ENCODE data around the gene SLC49A4.
A peak's percentile ranks its signal among the peaks of the same experiment; 100 is the strongest.
"Not testable (repeated sequence)": the region's sequence is repeated elsewhere in the genome, so short reads cannot be mapped to it uniquely, and the experiment has no call there.

SLC49A4 gene

GRCh38 chr3:122794779-122795673 lies at the start of gene SLC49A4:
SLC49A4 (plus strand) TSS chr3:122795069; CDS start chr3:122795193, 124 bp downstream.
- peak; percentile 36 to 48 (median 42) for DNase-seq (ENCODE audit: low read depth in 3 of 3)

DNA sequence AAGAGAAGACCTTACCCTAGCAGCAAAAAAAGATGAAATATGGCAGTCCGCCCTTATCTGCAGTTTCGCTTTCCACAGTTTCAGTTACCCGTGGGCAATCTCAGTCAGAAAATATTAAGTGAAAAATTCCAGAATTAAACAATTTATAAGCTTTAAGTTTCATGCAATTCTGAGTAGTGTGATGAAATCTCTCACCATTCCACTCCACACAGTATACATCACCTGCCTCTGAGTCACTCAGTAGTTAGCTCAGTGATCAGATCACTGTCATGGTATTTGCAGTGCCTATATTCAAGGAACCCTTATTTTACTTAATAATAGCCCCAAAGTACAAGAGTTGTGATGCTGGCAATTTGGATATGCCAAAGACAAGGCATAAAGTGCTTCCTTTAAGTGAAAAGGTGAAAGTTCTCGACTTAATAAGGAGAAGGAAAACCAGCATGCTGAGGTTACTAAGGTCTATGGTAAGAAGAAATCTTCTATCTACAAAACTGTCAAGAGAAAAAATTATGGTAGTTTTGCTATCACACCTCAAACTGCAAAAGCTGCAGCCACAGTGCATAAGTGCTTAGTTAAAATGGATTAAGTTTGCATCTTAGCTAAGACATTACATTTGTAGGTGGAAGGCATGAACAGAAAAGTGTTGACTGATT lies 49.4 kb upstream of the SLC49A4 start:
- no peak for DNase-seq (ENCODE audit: low read depth in 3 of 3)

DNA sequence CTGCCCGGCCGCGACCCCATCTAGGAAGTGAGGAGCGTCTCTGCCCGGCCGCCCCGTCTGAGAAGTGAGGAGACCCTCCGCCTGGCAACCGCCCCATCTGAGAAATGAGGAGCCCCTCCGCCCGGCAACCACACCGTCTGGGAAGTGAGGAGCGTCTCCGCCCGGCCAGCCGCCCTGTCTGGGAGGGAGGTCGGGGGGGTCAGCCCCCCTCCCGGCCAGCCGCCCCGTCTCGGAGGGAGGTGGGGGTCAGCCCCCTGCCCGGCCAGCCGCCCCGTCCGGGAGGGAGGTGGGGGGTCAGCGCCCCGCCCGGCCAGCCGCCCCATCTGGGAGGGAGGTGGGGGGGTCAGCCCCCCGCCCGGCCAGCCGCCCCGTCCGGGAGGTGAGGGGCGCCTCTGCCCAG lies 47.6 kb upstream of the SLC49A4 start:
- DNase-seq (ENCODE audit: low read depth in 3 of 3), result not testable (repeated sequence)

- no peak for DNase-seq (ENCODE audit: low read depth in 3 of 3)
Observed at GRCh38 chr3:122748347-122748746, 46.5 kb upstream of the SLC49A4 start.

- no peak for DNase-seq (ENCODE audit: low read depth in 3 of 3)
Observed at GRCh38 chr3:122754929-122755328, 39.9 kb upstream of the SLC49A4 start.

- no peak for DNase-seq (ENCODE audit: low read depth in 3 of 3)
Observed at GRCh38 chr3:122755491-122755890, 39.4 kb upstream of the SLC49A4 start.

DNA sequence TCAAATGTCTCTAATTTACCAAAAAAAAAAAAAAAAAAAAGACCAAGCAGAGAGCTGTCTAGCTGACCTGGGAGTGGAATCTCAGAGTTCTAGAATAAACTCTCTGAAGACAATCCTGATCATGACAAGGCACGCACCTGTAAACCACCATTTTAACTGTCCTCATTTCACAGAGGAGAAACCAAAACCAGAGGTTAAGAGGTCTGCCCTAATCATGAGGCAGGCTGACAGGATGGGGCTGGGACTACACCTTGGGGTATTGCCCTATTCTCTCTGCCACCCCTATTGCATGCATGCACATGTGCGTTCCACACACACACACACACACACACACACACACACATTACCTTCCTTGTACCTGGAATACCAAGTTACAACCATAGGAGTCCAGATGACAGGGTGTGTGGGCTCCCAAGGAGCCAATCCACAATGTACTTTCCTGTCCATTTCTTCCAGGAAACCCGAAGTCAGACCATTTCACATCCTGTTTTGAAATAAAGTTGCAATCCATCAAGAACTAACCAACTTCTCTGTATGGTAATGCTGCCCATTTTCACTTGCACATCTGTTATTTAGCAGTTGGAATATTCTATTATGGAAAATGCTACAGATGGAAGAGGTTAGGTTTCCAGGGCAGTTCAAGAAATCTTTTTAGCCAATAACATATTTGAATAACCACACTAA lies 35.9 kb upstream of the SLC49A4 start:
- DNase-seq (ENCODE audit: low read depth in 3 of 3), result no peak

DNA sequence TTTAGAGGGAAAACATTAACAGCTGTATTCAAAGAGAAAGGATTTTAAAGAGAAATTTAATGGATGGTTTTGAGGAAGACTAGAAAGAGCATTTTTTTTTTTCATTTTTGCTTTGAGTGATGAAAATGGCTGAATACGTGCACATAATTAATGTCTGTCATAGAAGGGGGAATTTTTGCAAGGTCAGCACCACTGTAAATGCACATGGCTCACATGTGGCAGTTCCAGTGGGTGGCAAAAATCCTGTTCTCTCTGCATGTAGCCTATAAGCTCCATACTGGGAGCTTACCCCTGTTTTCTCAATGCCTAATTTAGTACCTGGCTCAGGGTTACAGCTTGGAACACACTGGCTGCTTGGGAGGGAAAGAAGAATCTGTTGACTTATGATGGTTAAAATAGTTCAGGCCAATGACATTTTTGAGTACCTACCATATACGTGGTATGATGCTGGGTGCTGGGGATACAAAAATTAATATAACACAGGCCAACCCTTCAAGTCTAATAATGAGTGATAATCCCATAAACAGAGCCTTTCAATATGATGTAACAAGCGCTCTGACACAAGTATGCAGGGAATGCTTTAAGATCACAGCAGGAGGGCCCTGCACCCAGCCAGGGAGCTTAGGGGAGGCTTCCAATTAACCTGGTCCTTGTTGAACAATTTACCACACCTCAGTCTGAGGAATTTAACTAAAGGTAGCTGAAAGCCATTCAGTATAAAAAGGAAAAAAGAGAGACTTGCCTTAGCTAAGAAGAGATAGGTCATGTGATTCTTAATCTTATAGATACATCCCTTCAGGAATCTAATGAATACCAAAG lies 34.2 kb upstream of the SLC49A4 start:
- DNase-seq (ENCODE audit: low read depth in 3 of 3), result no peak

DNA sequence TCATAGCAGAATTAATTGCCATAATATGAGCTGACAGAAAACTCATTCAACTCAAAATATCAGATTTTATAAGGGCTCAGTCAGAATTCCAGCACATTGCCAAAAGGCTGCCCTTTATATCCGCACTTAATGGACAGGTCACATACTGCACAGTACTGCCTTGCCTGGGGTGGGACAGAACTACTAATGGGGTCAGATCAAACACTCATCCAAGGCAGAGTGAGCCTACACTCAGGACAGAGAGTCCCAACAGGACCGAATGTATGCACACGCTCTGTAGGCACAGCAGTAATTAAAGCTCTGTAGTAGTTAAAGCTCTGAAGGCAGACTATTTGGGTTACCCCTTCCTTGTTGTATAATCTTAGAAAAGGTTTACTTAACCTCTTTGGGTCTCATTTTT lies 28.4 kb upstream of the SLC49A4 start:
- no peak for DNase-seq (ENCODE audit: low read depth in 3 of 3)

DNA sequence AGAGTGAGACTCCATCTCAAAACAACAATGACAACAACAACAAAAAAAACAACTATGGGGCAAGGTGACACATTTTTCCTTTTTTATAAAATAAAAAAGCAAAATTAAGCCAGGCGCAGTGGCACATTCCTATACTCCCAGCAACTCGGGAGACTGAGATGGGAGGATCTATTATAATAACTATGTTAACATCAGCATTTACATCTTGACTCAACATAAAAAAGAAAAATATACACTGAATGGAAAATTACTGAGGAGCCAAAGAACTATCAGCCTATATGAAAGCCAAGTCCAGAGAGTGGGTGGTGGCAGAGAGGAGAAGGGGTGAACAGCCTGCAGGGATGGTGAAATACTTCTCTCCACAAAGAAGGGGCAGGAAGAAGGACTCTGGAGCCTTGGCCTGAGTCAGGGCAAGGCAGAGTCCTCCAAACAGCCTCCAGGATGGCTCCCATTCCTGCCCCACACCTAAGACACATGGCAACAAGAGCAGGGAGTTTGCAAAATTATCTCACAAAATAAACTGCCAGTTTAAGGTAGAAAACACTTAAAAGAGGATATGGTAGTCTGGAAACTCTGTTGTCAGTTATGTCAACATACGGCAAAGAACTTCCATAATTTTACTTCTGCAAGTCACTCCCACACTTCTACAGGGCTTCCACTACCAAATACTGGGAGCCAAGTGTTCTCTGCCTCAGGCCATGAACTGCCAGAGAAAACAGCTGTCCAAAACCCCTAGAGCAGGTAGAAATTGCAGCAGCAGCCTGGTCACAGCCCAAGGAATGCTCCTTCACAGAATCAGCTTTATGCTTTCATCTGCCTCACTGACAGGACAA lies 27.1 kb upstream of the SLC49A4 start:
- no peak for DNase-seq (ENCODE audit: low read depth in 3 of 3)

- DNase-seq (ENCODE audit: low read depth in 3 of 3), result no peak
Observed at GRCh38 chr3:122770521-122771202, 24.2 kb upstream of the SLC49A4 start.

- DNase-seq (ENCODE audit: low read depth in 3 of 3), result no peak
Observed at GRCh38 chr3:122772827-122773226, 22.0 kb upstream of the SLC49A4 start.

DNA sequence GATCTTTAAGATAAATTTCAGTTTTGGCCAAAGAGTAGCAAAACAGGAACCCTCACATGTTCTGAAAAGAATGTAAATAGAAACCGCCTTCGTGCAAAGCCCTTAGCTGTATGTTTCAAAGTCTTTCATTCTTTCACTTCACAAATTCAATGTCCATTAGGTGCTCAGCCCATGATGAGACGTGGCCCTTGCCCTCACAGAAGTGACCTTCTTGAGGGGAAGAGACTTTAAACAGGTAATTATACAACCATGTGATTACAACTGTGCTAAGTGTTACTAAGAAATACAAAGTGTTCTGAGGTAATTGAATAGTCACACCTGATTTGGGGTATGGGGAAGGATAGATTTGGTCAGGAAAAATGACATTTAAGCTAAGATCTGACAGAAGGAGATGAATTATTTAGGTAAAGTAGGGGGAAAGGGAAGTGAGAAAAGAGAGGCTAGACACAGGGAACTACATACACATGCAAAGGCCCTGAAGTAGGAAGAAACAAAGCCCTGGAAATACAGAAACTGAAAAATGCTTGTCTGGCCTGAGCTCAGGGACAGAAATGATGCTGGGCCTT lies 20.8 kb upstream of the SLC49A4 start:
- no peak for DNase-seq (ENCODE audit: low read depth in 3 of 3)

DNA sequence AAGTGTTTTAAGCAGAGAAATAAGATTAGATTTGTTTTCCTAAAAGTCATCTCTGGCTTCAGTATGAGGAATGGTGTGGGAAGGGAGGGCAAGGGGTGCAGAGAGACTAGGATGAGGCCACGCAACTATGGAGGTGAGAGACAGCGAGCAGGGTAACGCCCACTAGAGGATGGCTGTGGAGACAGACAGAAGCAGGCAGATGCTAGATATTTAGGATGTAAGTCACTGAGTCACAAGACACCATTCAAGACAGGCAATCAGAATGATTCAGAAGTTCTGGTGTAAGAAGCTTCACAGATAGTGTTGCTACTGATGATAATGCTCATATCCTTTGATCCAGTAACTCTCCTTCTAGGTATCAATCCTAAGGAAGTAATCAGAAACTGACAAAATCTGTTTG lies 20.3 kb upstream of the SLC49A4 start:
- DNase-seq (ENCODE audit: low read depth in 3 of 3), result no peak

DNA sequence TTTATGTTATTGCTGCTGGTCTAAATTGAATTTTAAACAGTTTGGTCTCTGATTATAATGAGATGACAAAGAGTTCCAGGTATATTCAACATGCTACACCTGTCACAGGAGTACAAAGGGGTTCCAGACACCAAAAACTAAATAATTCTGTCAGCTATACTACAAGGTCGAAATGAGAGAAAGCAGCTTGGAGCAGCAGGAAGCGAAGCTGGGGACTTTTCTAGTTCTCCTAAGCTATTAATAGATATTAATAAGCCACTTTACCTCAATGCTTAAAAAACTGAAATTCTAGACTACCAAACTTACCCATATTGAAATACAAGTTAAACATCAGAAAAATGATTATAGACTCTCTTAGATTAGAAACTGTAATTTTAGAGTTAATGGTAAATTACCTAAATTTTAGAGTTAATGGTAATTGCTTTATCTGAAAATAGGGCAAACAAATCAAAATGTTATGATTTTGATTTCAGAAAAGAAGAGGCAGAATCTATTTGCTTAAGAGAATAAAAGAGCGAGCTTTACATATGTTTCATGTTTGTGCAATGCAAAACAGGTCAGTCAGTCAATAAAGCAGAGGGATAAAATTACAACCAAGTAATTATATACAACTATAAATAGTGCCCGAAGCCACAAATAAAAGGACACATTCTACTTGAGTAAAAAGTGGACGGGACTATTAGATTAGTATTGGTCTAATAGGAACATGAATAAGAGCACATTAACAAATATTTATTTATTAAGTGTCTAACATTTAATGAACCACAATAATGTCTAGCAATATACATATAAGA lies 18.0 kb upstream of the SLC49A4 start:
- no peak for DNase-seq (ENCODE audit: low read depth in 3 of 3)

GRCh38 chr3:122777563-122777962 lies 17.3 kb upstream of the SLC49A4 start:
- DNase-seq (ENCODE audit: low read depth in 3 of 3), result no peak

DNA sequence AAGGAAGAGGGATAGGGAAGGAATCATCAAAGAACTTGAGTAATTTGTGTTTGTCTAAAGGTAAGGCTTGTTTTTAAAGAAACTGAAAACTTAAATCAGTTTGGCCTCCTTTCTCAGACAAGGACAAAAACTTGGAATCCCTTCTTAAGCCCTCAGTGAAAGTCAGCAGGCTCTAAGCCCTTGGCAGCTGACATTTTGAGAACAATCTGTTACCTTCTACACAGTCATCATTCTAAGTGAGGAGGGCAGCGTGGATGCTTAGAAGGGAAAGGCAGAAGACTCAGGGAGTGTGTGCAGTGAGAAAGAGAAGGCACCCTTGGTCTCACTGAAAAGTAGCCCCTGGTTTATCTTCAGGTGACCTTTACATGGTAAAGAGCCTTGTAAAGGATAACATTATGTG lies 12.1 kb upstream of the SLC49A4 start:
- DNase-seq (ENCODE audit: low read depth in 3 of 3), result no peak

DNA sequence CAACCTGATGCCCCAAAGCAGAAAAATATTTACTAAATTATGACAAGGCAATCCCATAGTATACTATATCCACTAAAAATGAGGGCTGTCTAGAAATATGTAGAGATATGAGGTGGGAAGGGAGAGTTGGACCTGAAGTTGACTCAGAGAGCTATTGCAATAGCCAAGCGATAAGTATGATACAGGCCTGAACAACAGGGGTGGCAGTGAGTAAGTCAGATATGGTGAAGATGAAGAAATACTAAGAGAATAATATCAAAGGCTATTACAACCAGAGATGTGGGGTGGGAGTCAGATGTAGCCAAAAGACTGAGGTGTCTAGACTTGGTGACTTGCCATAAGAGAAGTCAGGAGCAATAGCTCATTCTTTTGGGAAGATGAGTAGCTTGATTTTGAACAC lies 10.4 kb upstream of the SLC49A4 start:
- no peak for DNase-seq (ENCODE audit: low read depth in 3 of 3)

- DNase-seq (ENCODE audit: low read depth in 3 of 3), result no peak
Observed at GRCh38 chr3:122785231-122785630, 9.6 kb upstream of the SLC49A4 start.

Measured in stimulated activated CD4-positive, alpha-beta T cell treated with anti-CD3 and anti-CD28 coated beads, TNF-alpha, amount 100 ng/mL, for 4 hours (primary cell).